ENCODE results near the gene RPS2.
A peak's percentile ranks its signal among the peaks of the same experiment; 100 is the strongest.
"Not testable (repeated sequence)": the region's sequence is repeated elsewhere in the genome, so short reads cannot be mapped to it uniquely, and the experiment has no call there.

The RPS2 gene

GRCh38 chr16:1941162-1942046, 23.2 kb downstream of the RPS2 start:
- DNase-seq = no peak

- DNase-seq = no peak
These were observed 24.1 kb downstream of the RPS2 start for GRCh38 chr16:1940273-1941161.

GRCh38 chr16:1939833-1940232, 24.8 kb downstream of the RPS2 start:
- DNase-seq = not testable (repeated sequence)

GRCh38 chr16:1938910-1939309, 25.7 kb downstream of the RPS2 start:
- DNase-seq = no peak

GRCh38 chr16:1938316-1938715, 26.3 kb downstream of the RPS2 start:
- no peak for DNase-seq

- no peak for DNase-seq
These were observed 27.6 kb downstream of the RPS2 start for GRCh38 chr16:1936945-1937479.

GRCh38 chr16:1933097-1933661, 31.4 kb downstream of the RPS2 start:
- no peak for DNase-seq

GRCh38 chr16:1932050-1933028, 32.3 kb downstream of the RPS2 start:
- DNase-seq = no peak

- DNase-seq = no peak
These were observed 34.3 kb downstream of the RPS2 start for GRCh38 chr16:1930338-1930720.

GRCh38 chr16:1929578-1930337, 34.9 kb downstream of the RPS2 start:
- DNase-seq = peak; percentile 94

GRCh38 chr16:1929105-1929504, 35.5 kb downstream of the RPS2 start:
- DNase-seq = no peak

GRCh38 chr16:1926271-1926670, 38.4 kb downstream of the RPS2 start:
- no peak for DNase-seq

- no peak for DNase-seq
These were observed 40.5 kb downstream of the RPS2 start for GRCh38 chr16:1924095-1924494.

GRCh38 chr16:1923299-1924034, 41.2 kb downstream of the RPS2 start:
- no peak for DNase-seq

- no peak for DNase-seq
These were observed 42.3 kb downstream of the RPS2 start for GRCh38 chr16:1922357-1922756.

- DNase-seq = no peak
These were observed 43.9 kb downstream of the RPS2 start for GRCh38 chr16:1920727-1921171.

- DNase-seq = not testable (repeated sequence)
These were observed 44.5 kb downstream of the RPS2 start for GRCh38 chr16:1920122-1920521.

GRCh38 chr16:1919327-1919998, 45.2 kb downstream of the RPS2 start:
- no peak for DNase-seq

Measured in stimulated activated CD4-positive, alpha-beta T cell treated with anti-CD3 and anti-CD28 coated beads, Interleukin-12 subunit alpha, Interleukin-12 subunit beta, amount 100 ng/mL, for 4 hours (primary cell).